IMR-90 (cell line): Measurements from ENCODE around the gene SLC16A1.

Experiments
- MAZ ChIP-seq: IDR thresholded peaks from 2 replicates; pipeline ENCODE4 v1.6.1; 2012; ENCODE audit warnings: low read depth, mild to moderate bottlenecking, low read length, improper control_type of control experiment, moderate library complexity, borderline replicate concordance
- POLR2A ChIP-seq: IDR thresholded peaks from 2 replicates; pipeline ENCODE4 v1.6.1; 2012; ENCODE audit warnings: mild to moderate bottlenecking, low read depth, low read length
- TF ChIP-seq, protein P1 (sequence below): conservative IDR thresholded peaks from 2 replicates; pipeline ENCODE4 v1.5.1; 2012; ENCODE audit warnings: mild to moderate bottlenecking, low read depth, low read length, improper control_type of control experiment

DNA sequence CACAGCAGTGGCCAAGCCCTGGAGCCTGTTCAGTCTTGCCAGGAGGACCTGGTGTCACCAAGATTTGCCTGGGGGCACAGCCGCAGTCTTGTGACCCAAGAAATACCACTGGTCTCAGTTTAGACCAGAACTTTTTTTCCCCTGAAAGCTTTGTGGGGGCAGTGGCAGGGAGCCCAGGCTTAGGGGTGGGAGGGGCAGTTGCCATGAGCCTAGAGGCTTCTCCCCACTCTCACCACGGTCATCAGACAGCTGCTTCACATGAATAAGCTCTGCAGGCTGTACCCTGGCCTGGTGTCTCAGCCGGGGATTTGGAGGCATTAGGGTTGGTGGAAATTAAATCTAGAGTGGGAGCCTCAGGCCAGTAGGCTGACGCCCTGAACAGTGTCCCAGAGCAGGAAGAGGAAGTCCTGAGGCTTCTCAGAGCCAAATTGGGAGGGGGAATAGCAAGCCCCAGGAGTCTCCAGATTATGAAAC lies 73.7 kb downstream of the SLC16A1 start:
- TF ChIP-seq, protein P1, sequence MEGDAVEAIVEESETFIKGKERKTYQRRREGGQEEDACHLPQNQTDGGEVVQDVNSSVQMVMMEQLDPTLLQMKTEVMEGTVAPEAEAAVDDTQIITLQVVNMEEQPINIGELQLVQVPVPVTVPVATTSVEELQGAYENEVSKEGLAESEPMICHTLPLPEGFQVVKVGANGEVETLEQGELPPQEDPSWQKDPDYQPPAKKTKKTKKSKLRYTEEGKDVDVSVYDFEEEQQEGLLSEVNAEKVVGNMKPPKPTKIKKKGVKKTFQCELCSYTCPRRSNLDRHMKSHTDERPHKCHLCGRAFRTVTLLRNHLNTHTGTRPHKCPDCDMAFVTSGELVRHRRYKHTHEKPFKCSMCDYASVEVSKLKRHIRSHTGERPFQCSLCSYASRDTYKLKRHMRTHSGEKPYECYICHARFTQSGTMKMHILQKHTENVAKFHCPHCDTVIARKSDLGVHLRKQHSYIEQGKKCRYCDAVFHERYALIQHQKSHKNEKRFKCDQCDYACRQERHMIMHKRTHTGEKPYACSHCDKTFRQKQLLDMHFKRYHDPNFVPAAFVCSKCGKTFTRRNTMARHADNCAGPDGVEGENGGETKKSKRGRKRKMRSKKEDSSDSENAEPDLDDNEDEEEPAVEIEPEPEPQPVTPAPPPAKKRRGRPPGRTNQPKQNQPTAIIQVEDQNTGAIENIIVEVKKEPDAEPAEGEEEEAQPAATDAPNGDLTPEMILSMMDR, result no peak
- TF ChIP-seq MAZ (no peak), POLR2A (no peak)
